Measurements from ENCODE around the gene TGM2. TPM values are rescaled to one million over a fixed set of nuclear protein-coding genes. Genes with fewer than 3 reads are reported as not detected.

Gene TGM2
- total and polyA plus RNA-seq, 9 of the 15 experiments (the other 6 are each of a cell fraction or from before 2014, with no cell fraction given) = 5.5 to 78.5 (median 37.6) TPM

GRCh38 chr20:38159957-38160756 is 4.9 kb downstream of the TGM2 start (continued):
- TF ChIP-seq ZNF592 (IDR thresholded peaks at IDR 0.05) (peak; percentile 87), RHOXF2B (CRISPR knock-in tag; conservative IDR thresholded peaks at IDR 0.05) (no peak), FOXJ2 (tag; IDR thresholded peaks at IDR 0.05) (no peak), LCOR (CRISPR knock-in tag; IDR thresholded peaks at IDR 0.05) (no peak; the same call in none of the 2 replicates), KDM5B (IDR thresholded peaks at IDR 0.05; ENCODE audit: insufficient replicate concordance, low read depth, low read length) (no peak), ERF (CRISPR knock-in tag; IDR thresholded peaks at IDR 0.05) (0 out of 2 replicates have a peak, but pooled peaks have one; percentile 9), SRSF1 (IDR thresholded peaks at IDR 0.05; ENCODE audit: low read depth, low read length) (no peak), KLF6 (CRISPR knock-in tag; IDR thresholded peaks at IDR 0.05; ENCODE audit: borderline replicate concordance) (no peak), HMG20B (CRISPR knock-in tag; IDR thresholded peaks at IDR 0.05) (no peak), ELF4 (CRISPR knock-in tag; IDR thresholded peaks at IDR 0.05) (no peak), ETV1 (tag; conservative IDR thresholded peaks at IDR 0.05; ENCODE audit: low read depth) (no peak), NFXL1 (CRISPR knock-in tag; IDR thresholded peaks at IDR 0.05) (no peak), ZNF24 (IDR thresholded peaks at IDR 0.05) (no peak), THAP12 (CRISPR knock-in tag; IDR thresholded peaks at IDR 0.05) (no peak), ZNF280B (CRISPR knock-in tag; IDR thresholded peaks at IDR 0.05) (no peak), RAD21 (CRISPR knock-in tag; conservative IDR thresholded peaks at IDR 0.05 in 1 of 2, IDR thresholded peaks at IDR 0.05 in 1 of 2) (no peak), ILK (tag; IDR thresholded peaks at IDR 0.05; ENCODE audit: borderline replicate concordance, low read depth) (no peak), TCF15 (CRISPR knock-in tag; IDR thresholded peaks at IDR 0.05) (no peak), ZNF507 (tag; conservative IDR thresholded peaks at IDR 0.05) (no peak), HDGF (IDR thresholded peaks at IDR 0.05) (peak; percentile 63)
